Renal pelvis (tissue), 4 donors: ENCODE data around the gene LRRC56. TPM values are rescaled to one million over a fixed set of nuclear protein-coding genes. Genes with fewer than 3 reads are reported as not detected.
A peak's percentile ranks its signal among the peaks of the same experiment; 100 is the strongest.

Experiments used
- DNase-seq: peaks from one replicate; pipeline ENCODE4 v3.0.0-alpha.2; 2013
- polyA plus RNA-seq, 3 donors: library from polyadenylated mRNA; unstranded; fragments of 120-200 nt; gene quantifications; one replicate each; pipeline ENCODE4 v1.2.1, GENCODE V29; 2013; ENCODE audit not compliant: insufficient read length in 3 of 3

The LRRC56 gene
- polyA plus RNA-seq, 3 donors, result 5.4 to 6.4 (median 5.5) TPM

- DNase-seq, result no peak
These were observed 20.2 kb downstream of the LRRC56 start for GRCh38 chr11:557328-558132.

GRCh38 chr11:558503-558902 lies 21.2 kb downstream of the LRRC56 start:
- DNase-seq, result no peak

DNA sequence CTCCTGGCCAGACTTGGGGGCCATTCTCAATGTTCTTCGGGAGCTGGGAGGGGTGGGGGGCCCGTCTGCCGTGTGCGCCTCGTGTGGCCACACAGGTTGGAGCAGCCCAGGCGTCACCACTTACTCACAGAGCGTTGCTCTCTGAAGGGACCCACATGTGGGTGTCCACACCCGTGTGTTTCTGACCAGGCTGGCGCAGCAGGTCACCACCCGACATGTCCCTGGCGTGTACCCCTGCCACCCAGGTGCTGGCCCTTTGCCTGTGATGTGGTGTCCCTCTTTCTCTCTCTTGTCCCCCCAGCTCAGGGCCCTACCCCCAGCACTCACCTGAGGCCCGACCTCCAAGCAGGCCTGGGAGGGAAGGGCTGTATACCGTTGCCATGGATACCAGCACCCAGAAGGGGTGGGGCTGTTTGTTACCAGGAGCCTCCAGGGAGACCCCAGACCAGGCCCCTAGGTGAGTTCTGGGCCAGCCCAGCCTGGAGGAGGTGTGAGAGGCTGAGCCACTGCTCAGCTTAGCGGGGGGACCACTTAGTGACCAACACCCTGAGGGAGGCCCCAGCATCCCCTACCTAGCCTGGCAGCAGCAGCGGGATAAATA lies 21.8 kb downstream of the LRRC56 start:
- DNase-seq, result no peak

- DNase-seq, result no peak
These were observed 22.5 kb downstream of the LRRC56 start for GRCh38 chr11:559712-560304.

GRCh38 chr11:560305-561147 lies 23.2 kb downstream of the LRRC56 start, which contains the start of the genes LMNTD2 and RASSF7:
LMNTD2 (minus strand) TSS chr11:560738; CDS start chr11:560716, 22 bp downstream.
RASSF7 (plus strand) TSS chr11:560970; CDS start chr11:561769, 799 bp downstream.
- DNase-seq, result peak; percentile 88

DNA sequence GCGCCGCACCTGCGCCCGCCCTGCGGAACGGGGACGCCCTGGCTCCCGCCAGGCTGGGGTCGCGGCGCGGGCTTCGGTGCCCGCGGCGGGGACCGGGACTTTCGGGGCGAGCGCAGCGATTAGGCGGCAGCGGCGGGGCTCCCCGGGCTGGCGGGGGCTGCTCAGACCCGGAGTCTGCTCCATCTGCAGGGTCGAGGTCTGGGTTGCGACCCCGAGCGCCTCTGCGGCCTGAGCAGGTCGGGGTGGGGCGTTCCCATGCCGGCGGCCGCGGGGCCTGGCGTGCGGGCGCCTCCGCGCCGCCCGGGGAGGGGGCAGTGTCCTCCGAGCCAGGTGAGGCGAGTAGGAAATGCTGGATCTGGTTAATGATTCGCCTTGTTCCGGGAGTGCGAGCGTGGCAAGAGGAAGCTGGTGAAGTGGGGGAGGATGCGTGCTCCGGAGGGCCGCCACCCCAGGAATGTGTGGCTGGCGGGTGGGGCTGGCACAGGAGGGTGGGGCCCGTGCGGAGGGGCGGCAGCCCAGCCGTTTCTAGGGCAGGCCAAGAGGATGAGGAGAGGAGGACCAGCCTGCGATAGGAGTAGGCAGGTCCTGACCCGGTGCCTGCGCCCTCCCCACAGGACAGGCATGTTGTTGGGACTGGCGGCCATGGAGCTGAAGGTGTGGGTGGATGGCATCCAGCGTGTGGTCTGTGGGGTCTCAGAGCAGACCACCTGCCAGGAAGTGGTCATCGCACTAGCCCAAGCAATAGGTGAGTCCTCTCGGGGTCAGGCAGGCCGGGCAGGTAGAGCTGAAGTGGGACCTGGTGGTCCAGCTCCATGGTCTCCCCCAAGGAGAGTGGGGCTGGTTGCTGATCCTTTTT lies 24.0 kb downstream of the LRRC56 start:
- peak; percentile 88 for DNase-seq

DNA sequence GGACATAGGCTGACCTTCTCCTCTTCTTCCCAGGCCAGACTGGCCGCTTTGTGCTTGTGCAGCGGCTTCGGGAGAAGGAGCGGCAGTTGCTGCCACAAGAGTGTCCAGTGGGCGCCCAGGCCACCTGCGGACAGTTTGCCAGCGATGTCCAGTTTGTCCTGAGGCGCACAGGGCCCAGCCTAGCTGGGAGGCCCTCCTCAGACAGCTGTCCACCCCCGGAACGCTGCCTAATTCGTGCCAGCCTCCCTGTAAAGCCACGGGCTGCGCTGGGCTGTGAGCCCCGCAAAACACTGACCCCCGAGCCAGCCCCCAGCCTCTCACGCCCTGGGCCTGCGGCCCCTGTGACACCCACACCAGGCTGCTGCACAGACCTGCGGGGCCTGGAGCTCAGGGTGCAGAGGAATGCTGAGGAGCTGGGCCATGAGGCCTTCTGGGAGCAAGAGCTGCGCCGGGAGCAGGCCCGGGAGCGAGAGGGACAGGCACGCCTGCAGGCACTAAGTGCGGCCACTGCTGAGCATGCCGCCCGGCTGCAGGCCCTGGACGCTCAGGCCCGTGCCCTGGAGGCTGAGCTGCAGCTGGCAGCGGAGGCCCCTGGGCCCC lies 24.8 kb downstream of the LRRC56 start:
- DNase-seq, result no peak

- no peak for DNase-seq
These were observed 25.9 kb downstream of the LRRC56 start for GRCh38 chr11:563066-563811.

GRCh38 chr11:563812-564578 lies 26.7 kb downstream of the LRRC56 start:
- DNase-seq, result no peak

DNA sequence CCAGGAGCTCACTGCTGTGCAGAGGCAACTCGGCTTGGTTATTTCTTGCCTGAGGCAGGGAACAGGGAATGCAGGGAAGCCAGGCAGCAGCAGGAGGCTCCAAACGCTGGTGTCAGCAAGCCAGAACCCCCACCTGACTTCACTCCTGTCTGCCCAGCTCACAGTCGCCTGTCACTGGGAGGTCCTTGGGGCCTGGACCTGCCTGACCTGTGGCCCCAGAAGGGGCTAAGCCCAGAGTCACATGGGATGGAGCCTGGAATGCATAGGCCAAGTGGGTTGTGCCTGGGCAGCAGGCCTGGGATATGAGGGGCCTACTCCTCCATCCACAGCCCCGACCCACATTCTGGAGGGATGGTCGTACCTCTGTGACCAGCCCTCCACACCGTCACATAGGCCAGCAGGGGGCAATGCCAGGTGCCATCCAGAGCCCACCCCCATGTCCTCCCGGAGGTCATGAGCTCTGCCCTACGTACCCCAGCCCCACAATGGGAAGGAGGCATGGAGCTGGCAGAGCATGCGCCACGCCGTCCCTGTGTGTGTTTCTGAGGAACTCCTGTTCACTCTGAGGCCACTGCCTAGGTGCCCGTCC lies 28.7 kb downstream of the LRRC56 start:
- DNase-seq, result no peak

DNA sequence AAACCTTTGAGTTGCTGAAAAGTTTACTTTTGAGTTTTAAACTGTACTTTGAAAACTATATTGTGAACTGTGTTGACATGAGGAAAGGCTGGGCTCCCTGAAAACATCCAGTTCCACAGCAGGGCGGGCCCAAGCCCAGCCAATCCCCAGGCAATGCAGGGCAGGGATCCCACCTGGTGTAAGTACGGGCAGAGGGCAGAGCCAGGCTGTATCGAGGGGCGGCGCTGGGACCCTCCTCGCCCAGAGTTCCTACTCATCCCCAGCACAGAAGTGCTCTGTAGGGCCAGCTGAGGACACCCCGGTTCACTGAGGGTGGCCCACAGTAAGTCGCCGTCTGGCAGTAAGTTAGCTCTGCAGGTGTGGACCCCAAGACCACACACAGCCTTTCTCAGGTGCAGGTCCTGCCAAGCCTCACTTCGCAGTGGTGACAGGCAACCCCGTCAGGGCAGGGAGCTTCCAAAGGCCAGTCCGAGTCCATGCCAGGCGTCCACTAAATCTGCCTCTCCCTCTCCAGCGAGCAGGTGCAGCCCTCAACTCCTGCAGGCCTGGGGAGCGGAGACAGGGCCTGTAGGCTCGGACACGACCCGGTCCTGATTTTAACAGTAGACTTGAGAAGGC lies 29.8 kb downstream of the LRRC56 start:
- no peak for DNase-seq

GRCh38 chr11:567629-568292 lies 30.4 kb downstream of the LRRC56 start:
- no peak for DNase-seq

DNA sequence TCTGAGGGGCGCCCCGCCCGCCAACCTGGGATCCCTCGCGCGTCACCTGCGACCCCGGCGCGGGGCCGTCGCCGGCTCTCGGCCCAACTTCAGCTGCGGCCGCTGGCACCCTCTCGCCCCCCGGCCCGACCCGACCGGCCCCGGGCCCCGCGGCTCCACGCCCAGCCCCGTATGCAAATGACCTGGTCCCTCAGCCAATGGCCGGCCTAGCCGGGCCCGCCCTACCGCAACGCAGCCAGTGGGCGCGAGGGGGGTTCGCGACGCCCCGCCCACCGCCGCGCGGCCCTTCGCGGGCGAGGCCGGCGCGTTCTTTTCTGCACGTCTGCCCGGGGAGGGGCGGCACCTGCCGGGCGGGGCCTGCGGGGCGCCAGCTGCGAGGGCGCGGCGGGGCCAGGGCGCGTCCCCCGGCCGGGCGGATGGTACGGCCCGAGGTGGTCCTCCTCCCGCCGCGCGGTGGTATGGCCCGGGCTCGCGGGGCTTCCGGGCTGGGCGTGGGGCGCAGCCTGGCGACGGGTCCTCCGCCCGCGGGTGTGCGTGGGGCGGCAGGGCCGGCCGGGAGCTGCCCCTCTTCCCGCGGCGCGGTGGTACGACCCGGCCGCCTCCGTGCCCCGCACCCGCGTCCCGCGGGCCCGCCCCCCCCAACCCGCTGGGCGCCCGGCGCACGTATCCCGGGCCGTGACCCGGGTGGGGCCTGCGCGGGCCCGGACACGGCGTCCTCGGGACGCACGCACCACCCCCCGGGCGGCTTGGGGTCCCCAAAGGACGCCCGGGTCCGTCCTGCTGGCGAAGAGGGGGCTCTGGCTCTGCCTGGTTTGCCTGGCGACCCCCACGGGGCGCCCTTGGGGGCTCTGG lies 31.2 kb downstream of the LRRC56 start:
- DNase-seq, result peak; percentile 94

GRCh38 chr11:569158-569885 lies 32.0 kb downstream of the LRRC56 start:
- DNase-seq, result no peak

DNA sequence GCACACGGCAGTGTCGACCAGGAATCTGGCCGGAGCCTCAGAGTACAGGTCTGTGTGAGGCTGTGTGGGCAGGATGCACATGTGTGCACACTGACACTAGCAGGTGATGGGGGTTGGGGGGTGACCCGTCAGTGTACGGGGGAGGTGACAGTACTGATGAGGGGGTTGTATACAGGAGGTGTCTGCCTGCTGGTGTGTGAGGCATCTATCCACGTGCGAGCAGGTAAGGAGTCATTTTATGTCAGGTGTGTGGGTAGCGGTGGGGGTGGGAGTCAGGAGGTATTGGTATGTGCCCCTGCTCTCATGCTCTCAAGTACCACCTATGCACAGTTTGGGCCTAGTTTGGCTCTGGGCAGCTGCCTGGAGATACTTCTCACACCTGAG lies 34.5 kb downstream of the LRRC56 start:
- DNase-seq, result no peak
